H1 (cell line): ENCODE results near the gene NAV2. TPM values are rescaled to one million over a fixed set of nuclear protein-coding genes. Genes with fewer than 3 reads are reported as not detected.

Source experiments
- CTCF ChIA-PET: fragments of 300-600 bp; sonication (Branson Sonifier 250); formaldehyde crosslinking; loops from one replicate; lab custom pipeline; 2021; ENCODE audit not compliant: partially characterized antibody; lab: Charles Lee
- POLR2A ChIA-PET: fragments of 300-600 bp; sonication (Branson Sonifier 250); formaldehyde crosslinking; loops from one replicate; lab custom pipeline; 2021; ENCODE audit warnings: inconsistent platforms; ENCODE audit not compliant: partially characterized antibody; lab: Charles Lee
- DNase-seq, 2 experiments: peaks; one replicate each; pipeline versions ENCODE4 v3.0.0 to v3.0.0-alpha.2; 2010 to 2022; ENCODE audit warnings: low spot score in 2 of 2, low read depth in 1 of 2, mixed read lengths in 1 of 2
- FAIRE-seq: peaks from 2 replicates; lab custom pipeline; 2011; peaks lifted over from hg19 to GRCh38; lab: Jason Lieb, UNC
- H2AFZ ChIP-seq: 2 replicates; pipeline ENCODE4 v1.8.1; 2012; ENCODE audit warnings: low read length, inconsistent platforms
- H2AK5ac ChIP-seq: 2 replicates; pipeline ENCODE4 v1.6.1; 2013; ENCODE audit warnings: low read depth, low read length
- H2BK120ac ChIP-seq: replicated peaks from 2 replicates; pipeline ENCODE3; 2013; ENCODE audit warnings: low read depth, low read length, inconsistent platforms
- H2BK12ac ChIP-seq: 2 replicates; pipeline ENCODE4 v1.6.1; 2013; ENCODE audit warnings: low read depth, low read length
- H2BK15ac ChIP-seq: 2 replicates; pipeline ENCODE4 v1.6.1; 2013; ENCODE audit warnings: low read length
- H2BK20ac ChIP-seq: 2 replicates; pipeline ENCODE4 v1.6.1; 2013; ENCODE audit warnings: low read length
- H2BK5ac ChIP-seq: 2 replicates; pipeline ENCODE4 v1.6.1; 2013; ENCODE audit warnings: low read depth, low read length
- H3K14ac ChIP-seq: 2 replicates; pipeline ENCODE4 v1.6.1; 2013; ENCODE audit warnings: inconsistent platforms; ENCODE audit not compliant: insufficient read length
- H3K18ac ChIP-seq: 2 replicates; pipeline ENCODE4 v1.6.1; 2013; ENCODE audit warnings: low read length; ENCODE audit errors: extremely low read depth
- H3K23ac ChIP-seq: 2 replicates; pipeline ENCODE4 v1.6.1; 2013; ENCODE audit warnings: inconsistent platforms; ENCODE audit not compliant: insufficient read length
- H3K23me2 ChIP-seq: 2 replicates; pipeline ENCODE4 v1.6.1; 2013; ENCODE audit warnings: low read depth, low read length
- H3K27ac ChIP-seq: 2 replicates; pipeline ENCODE4 v1.6.1; 2011; ENCODE audit warnings: low read depth, low read length, inconsistent platforms
- H3K27me3 ChIP-seq, 4 experiments: replicated peaks in 1 of 4; 1 replicate in 1 of 4; 2 replicates in 3 of 4; pipeline versions ENCODE4 v1.6.1 to v1.8.1; 2011 to 2013; ENCODE audit warnings: low read length in 3 of 4, mild to moderate bottlenecking in 3 of 4, inconsistent platforms in 2 of 4, mixed read lengths in 2 of 4, moderate library complexity in 1 of 4; ENCODE audit not compliant: control insufficient read depth in 3 of 4, insufficient read depth in 3 of 4; ENCODE audit errors: extremely low read depth in 1 of 4
- H3K36me3 ChIP-seq, 4 experiments: 2 replicates each; pipeline versions ENCODE4 v1.6.1 to v1.8.1; 2011 to 2013; ENCODE audit warnings: mild to moderate bottlenecking in 4 of 4, low read length in 3 of 4, moderate library complexity in 2 of 4, control low read depth in 1 of 4, inconsistent platforms in 1 of 4; ENCODE audit not compliant: insufficient read depth in 4 of 4, control insufficient read depth in 2 of 4
- H3K4ac ChIP-seq: replicated peaks from 2 replicates; pipeline ENCODE3; 2013; ENCODE audit warnings: low read length, low read depth, mixed read lengths, inconsistent platforms; ENCODE audit not compliant: insufficient read length
- H3K4me1 ChIP-seq, 4 experiments: replicated peaks in 1 of 4; 1 replicate in 1 of 4; 2 replicates in 3 of 4; pipeline versions ENCODE4 v1.6.1 to v1.8.1; 2011 to 2013; ENCODE audit warnings: low read length in 3 of 4, inconsistent platforms in 2 of 4, mixed read lengths in 1 of 4; ENCODE audit not compliant: insufficient read depth in 4 of 4, control insufficient read depth in 3 of 4
- H3K4me2 ChIP-seq, 2 experiments: 2 replicates each; pipeline versions ENCODE4 v1.6.1 to v1.8.1; 2011 to 2013; ENCODE audit warnings: low read depth in 2 of 2, low read length in 2 of 2, control low read depth in 1 of 2, inconsistent platforms in 1 of 2, mild to moderate bottlenecking in 1 of 2; ENCODE audit not compliant: insufficient read depth in 1 of 2
- H3K4me3 ChIP-seq, 4 experiments: fragments of 200-600, 300-600 bp in 1 of 4; sonication (generic), shearing (Covaris generic), sonication (Bioruptor Twin) in 1 of 4; 2 replicates each; pipeline versions ENCODE4 v1.5.1 to v1.8.1; 2011 to 2016; ENCODE audit warnings: low read length in 4 of 4, low read depth in 3 of 4, control low read depth in 2 of 4, inconsistent platforms in 2 of 4, mild to moderate bottlenecking in 2 of 4, mixed read lengths in 1 of 4, moderate library complexity in 1 of 4; ENCODE audit not compliant: insufficient read depth in 2 of 4; ENCODE audit errors: extremely low read depth in 1 of 4
- H3K56ac ChIP-seq: replicated peaks from 2 replicates; pipeline ENCODE3; 2013; ENCODE audit warnings: low read depth, mild to moderate bottlenecking, mixed read lengths, low read length, inconsistent platforms; ENCODE audit not compliant: insufficient read length
- H3K79me1 ChIP-seq: 2 replicates; pipeline ENCODE4 v1.6.1; 2013; ENCODE audit warnings: low read depth, low read length, control low read depth
- H3K79me2 ChIP-seq, 2 experiments: 2 replicates each; pipeline versions ENCODE4 v1.6.1 to v1.8.1; 2012 to 2013; ENCODE audit warnings: low read length in 2 of 2, mild to moderate bottlenecking in 2 of 2, inconsistent platforms in 1 of 2; ENCODE audit not compliant: insufficient read depth in 2 of 2, control insufficient read depth in 1 of 2
- H3K9ac ChIP-seq, 4 experiments: replicated peaks in 1 of 4; 1 replicate in 1 of 4; 2 replicates in 3 of 4; pipeline versions ENCODE4 v1.6.1 to v1.8.1; 2011 to 2013; ENCODE audit warnings: low read depth in 3 of 4, low read length in 3 of 4, control low read depth in 2 of 4, mild to moderate bottlenecking in 2 of 4, moderate library complexity in 2 of 4, inconsistent platforms in 1 of 4; ENCODE audit errors: extremely low read depth in 1 of 4
- H3K9me3 ChIP-seq, 2 experiments: 2 replicates each; pipeline versions ENCODE4 v1.6.1 to v1.8.1; 2012 to 2013; ENCODE audit warnings: mild to moderate bottlenecking in 2 of 2, moderate library complexity in 2 of 2, control low read depth in 1 of 2, inconsistent platforms in 1 of 2, low read depth in 1 of 2, low read length in 1 of 2, mixed read lengths in 1 of 2; ENCODE audit not compliant: insufficient read depth in 2 of 2
- H4K20me1 ChIP-seq, 2 experiments: replicated peaks in 1 of 2; 2 replicates each; pipeline versions ENCODE3 to v1.8.1; 2011 to 2013; ENCODE audit warnings: inconsistent platforms in 2 of 2, low read length in 2 of 2, mild to moderate bottlenecking in 1 of 2; ENCODE audit not compliant: insufficient read depth in 2 of 2, control insufficient read depth in 1 of 2
- H4K5ac ChIP-seq: 2 replicates; pipeline ENCODE4 v1.6.1; 2013; ENCODE audit warnings: low read length, low read depth, mixed read lengths, inconsistent platforms; ENCODE audit not compliant: insufficient read length
- H4K8ac ChIP-seq: 2 replicates; pipeline ENCODE4 v1.8.0; 2013; ENCODE audit warnings: mild to moderate bottlenecking, moderate library complexity, low read length, inconsistent platforms; ENCODE audit not compliant: insufficient read depth; ENCODE audit errors: extremely low read depth
- H4K91ac ChIP-seq: replicated peaks from 2 replicates; pipeline ENCODE3; 2013; ENCODE audit warnings: low read length, mixed read lengths, inconsistent platforms; ENCODE audit not compliant: insufficient read length
- BRCA1 ChIP-seq: IDR thresholded peaks from 2 replicates; pipeline ENCODE4 v1.6.1; 2012; ENCODE audit warnings: low read depth, low read length, improper control_type of control experiment
- CBX5 ChIP-seq: fragments of 300-800, 300-1000 bp; sonication (generic); IDR thresholded peaks from 2 replicates; pipeline ENCODE4 v1.7.1; 2016; ENCODE audit warnings: antibody characterized with exemption, low read length, low read depth
- CHD2 ChIP-seq: IDR thresholded peaks from 2 replicates; pipeline ENCODE4 v1.6.1; 2012; ENCODE audit warnings: low read length, improper control_type of control experiment
- EGR1 ChIP-seq: IDR thresholded peaks from 2 replicates; pipeline ENCODE4 v1.6.1; 2011; ENCODE audit warnings: low read depth, low read length, borderline replicate concordance
- GTF2F1 ChIP-seq: IDR thresholded peaks from 2 replicates; pipeline ENCODE4 v1.6.1; 2012; ENCODE audit warnings: low read depth, low read length, improper control_type of control experiment, borderline replicate concordance
- JUN ChIP-seq: IDR thresholded peaks from 2 replicates; pipeline ENCODE4 v1.6.1; 2011; ENCODE audit warnings: low read depth, mild to moderate bottlenecking, improper control_type of control experiment, low read length
- KDM4A ChIP-seq: IDR thresholded peaks from one replicate; pipeline ENCODE4 v1.7.1; 2012; ENCODE audit warnings: low read depth, mild to moderate bottlenecking, moderate library complexity, low read length, inconsistent platforms; ENCODE audit not compliant: severe bottlenecking
- POU5F1 ChIP-seq: IDR thresholded peaks from 2 replicates; pipeline ENCODE4 v1.6.1; 2011; ENCODE audit warnings: low read depth, mild to moderate bottlenecking, low read length, moderate library complexity
- RBBP5 ChIP-seq: IDR thresholded peaks from 2 replicates; pipeline ENCODE4 v1.7.1; 2012; ENCODE audit warnings: low read depth, mild to moderate bottlenecking, inconsistent platforms, low read length, moderate library complexity, borderline replicate concordance
- SIX5 ChIP-seq: IDR thresholded peaks from 2 replicates; pipeline ENCODE4 v1.6.1; 2011; ENCODE audit warnings: mild to moderate bottlenecking, low read depth, low read length
- SP2 ChIP-seq: IDR thresholded peaks from 2 replicates; pipeline ENCODE4 v1.6.1; 2012; ENCODE audit warnings: mild to moderate bottlenecking, low read length, inconsistent platforms
- SRF ChIP-seq: IDR thresholded peaks from 2 replicates; pipeline ENCODE4 v1.6.1; 2011; ENCODE audit warnings: mild to moderate bottlenecking, low read depth, low read length, moderate library complexity
- TAF1 ChIP-seq: IDR thresholded peaks from 2 replicates; pipeline ENCODE4 v1.6.1; 2011; ENCODE audit warnings: mild to moderate bottlenecking, low read depth, low read length
- YY1 ChIP-seq: IDR thresholded peaks from 2 replicates; pipeline ENCODE4 v1.6.1; 2011; ENCODE audit warnings: low read depth, mild to moderate bottlenecking, low read length
- WGBS, 2 experiments: shearing (Covaris generic) in 1 of 2; methylation state at CpG; one replicate each; pipeline versions ENCODE4 v1.1.6 to v1.1.7; 2013 to 2015; ENCODE audit warnings: low lambda C conversion rate in 2 of 2, mixed read lengths in 2 of 2, inconsistent platforms in 1 of 2, low coverage in 1 of 2, missing lambda C conversion rate in 1 of 2; ENCODE audit not compliant: insufficient replicate concordance in 2 of 2, insufficient coverage in 1 of 2, insufficient read length in 1 of 2; ENCODE audit errors: extremely low coverage in 1 of 2, missing lambda C conversion rate in 1 of 2; 5-methylcytosine and 5-hydroxymethylcytosine counted together
- polyA plus RNA-seq, 7 experiments: library from polyadenylated mRNA; depleted of rRNA in 3 of 7; stranded (reverse) in 5 of 7; unstranded in 2 of 7; fragments of >200 nt in 5 of 7; fragments of 200-250 nt in 2 of 7; gene quantifications; 1 replicate in 5 of 7; 2 replicates in 1 of 7; 4 replicates in 1 of 7; pipeline versions ENCODE4 v1.2.1 to v1.2.3, GENCODE V29; 2011 to 2013; ENCODE audit warnings: missing spikeins in 2 of 7, mixed read lengths in 2 of 7
- total RNA-seq: library from RNA; stranded (reverse); fragmentation: NEBNext Ultra II Directional; extraction: Animal tissue kit (Norgen Biotek cat#: 25700); gene quantifications from 2 replicates; pipeline ENCODE4 v1.2.1, GENCODE V29; 2021

Gene NAV2
- total and polyA plus RNA-seq, 2 of the 8 experiments (the other 6 are each of a cell fraction or from before 2014, with no cell fraction given) = 35.6 to 73.6 TPM

DNA sequence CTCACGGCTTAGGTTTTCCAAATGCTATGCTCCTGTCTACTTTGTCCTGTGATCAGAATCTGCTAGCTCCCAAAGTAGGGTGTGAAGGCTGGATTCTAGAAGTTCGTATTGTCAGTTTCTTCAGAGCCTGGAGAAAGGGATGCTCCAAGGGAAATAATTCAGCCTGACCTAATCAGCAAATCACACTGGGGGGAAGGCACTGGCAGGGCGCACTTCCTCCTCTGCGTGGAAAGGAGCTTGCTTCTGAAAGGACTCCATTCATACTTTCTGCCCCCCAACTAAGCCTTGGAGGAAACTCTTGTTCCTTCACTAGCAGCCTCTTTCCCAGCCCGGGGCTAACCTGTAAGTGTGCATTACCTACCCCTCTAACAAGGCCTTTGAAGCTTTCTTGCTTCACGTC is 165.9 kb downstream of the NAV2 start:
- DNase-seq (no peak), FAIRE-seq (no peak)
- Histone ChIP-seq H3K27ac (peak overlapping the region; percentile 15; the same call in 1 of the 2 replicates), H3K9me3 (no peaks in the 10 kb centered on the region), H2BK12ac (no peak overlapping the region), H3K4me3 (no peak overlapping the region), H3K56ac (no peak overlapping the region), H4K91ac (no peak overlapping the region), H3K4me2 (no peak overlapping the region), H3K27me3 (no peaks in the 10 kb centered on the region), H2AFZ (no peak overlapping the region), H3K14ac (no peak overlapping the region), H4K5ac (no peak overlapping the region), H3K79me2 (peaks cover 0 to 4% of the 10 kb centered on the region in 2 experiments; a peak in 1 of 4 replicates), H4K8ac (no peak overlapping the region), H2BK20ac (no peak overlapping the region), H4K20me1 (peaks cover 0 to 2% of the 10 kb centered on the region in 2 experiments), H3K36me3 (peaks cover 4 to 33% (median 20%) of the 10 kb centered on the region in 4 experiments; a peak in 6 of 8 replicates), H2BK120ac (no peak overlapping the region), H2BK15ac (no peak overlapping the region), H3K18ac (no peak overlapping the region), H2AK5ac (no peak overlapping the region), H2BK5ac (no peak overlapping the region), H3K79me1 (no peaks in the 10 kb centered on the region; the same call in 1 of the 2 replicates), H3K23ac (no peak overlapping the region), H3K23me2 (no peaks in the 10 kb centered on the region), H3K4me1 (peaks cover 2 to 9% (median 3%) of the 10 kb centered on the region in 4 experiments; a peak in 6 of 7 replicates), H3K9ac (no peak overlapping the region), H3K4ac (no peak overlapping the region)
- ChIA-PET CTCF (interaction anchor here (0.6 to 2.2 kb wide), 7 partner anchors 10 to 321 kb away, joined by 3 to 8 read pairs (median 4); no protein-coding TSS in a partner anchor), POLR2A (interaction anchor here (1.1 kb wide), 1 partner anchor 14 kb away, joined by 5 read pairs; no protein-coding TSS in a partner anchor)
- WGBS, 2 experiments = 84% methylated on average over 6 of the region's 6 CpGs; no CpG with 5 or more reads in 1 of the 2 experiments
- TF ChIP-seq KDM4A (no peak), POU5F1 (no peak), CBX5 (no peak), RBBP5 (no peak), BRCA1 (no peak), JUN (no peak), YY1 (no peak), EGR1 (no peak), SIX5 (no peak), SP2 (no peak), CHD2 (no peak), GTF2F1 (no peak), TAF1 (no peak), SRF (no peak)
